Measurements from ENCODE around the gene PPM1E. TPM values are rescaled to one million over a fixed set of nuclear protein-coding genes. Genes with fewer than 3 reads are reported as not detected.
"Not testable (repeated sequence)": the region's sequence is repeated elsewhere in the genome, so short reads cannot be mapped to it uniquely, and the experiment has no call there.

Gene PPM1E
- total RNA-seq, 2 experiments from 2014 or later = not detected

GRCh38 chr17:58788199-58788598 is 32.5 kb downstream of the PPM1E start:
- H3K4me3 Mint-ChIP-seq = no peak overlapping the region
- no peaks in the 10 kb centered on the region for H3K36me3 Mint-ChIP-seq (ENCODE audit: low read depth)
- H3K4me1 Mint-ChIP-seq = no peaks in the 10 kb centered on the region
- CTCF ChIA-PET = interaction anchor here (0.6 kb wide), 1 partner anchor 100 kb away, joined by 5 read pairs; no protein-coding TSS in a partner anchor
- H3K27me3 Mint-ChIP-seq = peaks cover 15% of the 10 kb centered on the region
- no peaks in the 10 kb centered on the region for H3K9me3 Mint-ChIP-seq
- POLR2A ChIA-PET = interaction anchor here (0.7 kb wide), 1 partner anchor 26 kb away, joined by 5 read pairs; no protein-coding TSS in a partner anchor
- no peak overlapping the region for H3K27ac Mint-ChIP-seq
- no peak for DNase-seq

- CTCF ChIA-PET = interaction anchor here (0.6 kb wide), 1 partner anchor 565 kb away, joined by 5 read pairs; no protein-coding TSS in a partner anchor
- H3K9me3 Mint-ChIP-seq = no peaks in the 10 kb centered on the region
- H3K4me1 Mint-ChIP-seq = no peaks in the 10 kb centered on the region
- DNase-seq = no peak
- H3K27ac Mint-ChIP-seq = no peak overlapping the region
- POLR2A ChIA-PET = interaction anchor here (0.7 kb wide), 1 partner anchor 27 kb away, joined by 5 read pairs; no protein-coding TSS in a partner anchor
- peaks cover 15% of the 10 kb centered on the region for H3K27me3 Mint-ChIP-seq
- H3K36me3 Mint-ChIP-seq (ENCODE audit: low read depth) = no peaks in the 10 kb centered on the region
- no peak overlapping the region for H3K4me3 Mint-ChIP-seq
These were observed 33.5 kb downstream of the PPM1E start for GRCh38 chr17:58789160-58789559.

- ChIA-PET CTCF (no interaction called here), POLR2A (no interaction called here)
- no peak overlapping the region for H3K4me3 Mint-ChIP-seq
- H3K36me3 Mint-ChIP-seq (ENCODE audit: low read depth) = no peaks in the 10 kb centered on the region
- no peak for DNase-seq
- H3K27ac Mint-ChIP-seq = no peak overlapping the region
- peaks cover 15% of the 10 kb centered on the region for H3K27me3 Mint-ChIP-seq
- H3K4me1 Mint-ChIP-seq = no peaks in the 10 kb centered on the region
- peaks cover 4% of the 10 kb centered on the region for H3K9me3 Mint-ChIP-seq
These were observed 34.2 kb downstream of the PPM1E start for GRCh38 chr17:58789831-58790230.

- H3K4me3 Mint-ChIP-seq; H3K27ac Mint-ChIP-seq; CTCF ChIA-PET; H3K27me3 Mint-ChIP-seq; H3K4me1 Mint-ChIP-seq; DNase-seq; H3K9me3 Mint-ChIP-seq; H3K36me3 Mint-ChIP-seq (ENCODE audit: low read depth); POLR2A ChIA-PET: not testable (repeated sequence)
These were observed 38.9 kb downstream of the PPM1E start for GRCh38 chr17:58794508-58794907.

- Mint-ChIP-seq H3K27ac (no peak overlapping the region), H3K4me3 (no peak overlapping the region), H3K9me3 (peaks cover 3% of the 10 kb centered on the region), H3K36me3 (ENCODE audit: low read depth) (no peaks in the 10 kb centered on the region), H3K27me3 (peaks cover 30% of the 10 kb centered on the region), H3K4me1 (no peaks in the 10 kb centered on the region)
- no peak for DNase-seq
- CTCF ChIA-PET = no interaction called here
- POLR2A ChIA-PET = no interaction called here
These were observed 46.5 kb downstream of the PPM1E start for GRCh38 chr17:58802188-58802587.

GRCh38 chr17:58806046-58806445 is 50.4 kb downstream of the PPM1E start:
- CTCF ChIA-PET = no interaction called here
- Mint-ChIP-seq H3K27me3 (peaks cover 38% of the 10 kb centered on the region), H3K4me3 (no peak overlapping the region), H3K4me1 (no peaks in the 10 kb centered on the region), H3K9me3 (peaks cover 3% of the 10 kb centered on the region), H3K27ac (no peak overlapping the region), H3K36me3 (ENCODE audit: low read depth) (no peaks in the 10 kb centered on the region)
- no peak for DNase-seq
- POLR2A ChIA-PET = no interaction called here

GRCh38 chr17:58808609-58809563 is 53.2 kb downstream of the PPM1E start:
- CTCF ChIA-PET = no interaction called here
- Mint-ChIP-seq H3K27me3 (peaks cover 30% of the 10 kb centered on the region), H3K9me3 (no peaks in the 10 kb centered on the region), H3K4me3 (no peak overlapping the region), H3K27ac (no peak overlapping the region), H3K36me3 (ENCODE audit: low read depth) (no peaks in the 10 kb centered on the region), H3K4me1 (no peaks in the 10 kb centered on the region)
- DNase-seq = no peak
- POLR2A ChIA-PET = no interaction called here

GRCh38 chr17:58809564-58809936 is 53.9 kb downstream of the PPM1E start:
- Mint-ChIP-seq H3K36me3 (ENCODE audit: low read depth) (no peaks in the 10 kb centered on the region), H3K9me3 (no peaks in the 10 kb centered on the region), H3K27me3 (peaks cover 34% of the 10 kb centered on the region), H3K27ac (no peak overlapping the region), H3K4me1 (no peaks in the 10 kb centered on the region), H3K4me3 (no peak overlapping the region)
- no peak for DNase-seq
- CTCF ChIA-PET = interaction anchor here (0.6 kb wide), 1 partner anchor 94 kb away, joined by 4 read pairs; no protein-coding TSS in a partner anchor
- POLR2A ChIA-PET = no interaction called here

- Mint-ChIP-seq H3K27me3 (peaks cover 31% of the 10 kb centered on the region), H3K4me1 (no peaks in the 10 kb centered on the region), H3K27ac (no peak overlapping the region), H3K9me3 (no peaks in the 10 kb centered on the region), H3K36me3 (ENCODE audit: low read depth) (no peaks in the 10 kb centered on the region), H3K4me3 (no peak overlapping the region)
- CTCF ChIA-PET = no interaction called here
- no peak for DNase-seq
- POLR2A ChIA-PET = no interaction called here
These were observed 55.6 kb downstream of the PPM1E start for GRCh38 chr17:58811290-58811689.

- H3K27ac Mint-ChIP-seq = no peak overlapping the region
- H3K4me1 Mint-ChIP-seq = no peaks in the 10 kb centered on the region
- H3K4me3 Mint-ChIP-seq = no peak overlapping the region
- ChIA-PET POLR2A (no interaction called here), CTCF (no interaction called here)
- no peaks in the 10 kb centered on the region for H3K9me3 Mint-ChIP-seq
- peaks cover 16% of the 10 kb centered on the region for H3K27me3 Mint-ChIP-seq
- no peak for DNase-seq
- no peaks in the 10 kb centered on the region for H3K36me3 Mint-ChIP-seq (ENCODE audit: low read depth)
These were observed 58.1 kb downstream of the PPM1E start for GRCh38 chr17:58813712-58814111.

GRCh38 chr17:58818654-58819053 is 63.0 kb downstream of the PPM1E start:
- peaks cover 17% of the 10 kb centered on the region for H3K27me3 Mint-ChIP-seq
- no peaks in the 10 kb centered on the region for H3K4me1 Mint-ChIP-seq
- H3K36me3 Mint-ChIP-seq (ENCODE audit: low read depth) = no peaks in the 10 kb centered on the region
- ChIA-PET CTCF (no interaction called here), POLR2A (no interaction called here)
- no peaks in the 10 kb centered on the region for H3K9me3 Mint-ChIP-seq
- no peak for DNase-seq
- H3K27ac Mint-ChIP-seq = no peak overlapping the region
- H3K4me3 Mint-ChIP-seq = no peak overlapping the region

- H3K4me3 Mint-ChIP-seq = no peak overlapping the region
- no peak overlapping the region for H3K27ac Mint-ChIP-seq
- no peaks in the 10 kb centered on the region for H3K4me1 Mint-ChIP-seq
- no peaks in the 10 kb centered on the region for H3K9me3 Mint-ChIP-seq
- H3K27me3 Mint-ChIP-seq = peaks cover 13% of the 10 kb centered on the region
- DNase-seq = no peak
- H3K36me3 Mint-ChIP-seq (ENCODE audit: low read depth) = no peaks in the 10 kb centered on the region
- POLR2A ChIA-PET = no interaction called here
- CTCF ChIA-PET = no interaction called here
These were observed 66.7 kb downstream of the PPM1E start for GRCh38 chr17:58822148-58823050.

GRCh38 chr17:58823051-58823525 is 67.4 kb downstream of the PPM1E start:
- H3K4me1 Mint-ChIP-seq = no peaks in the 10 kb centered on the region
- H3K4me3 Mint-ChIP-seq = no peak overlapping the region
- ChIA-PET CTCF (no interaction called here), POLR2A (no interaction called here)
- no peaks in the 10 kb centered on the region for H3K36me3 Mint-ChIP-seq (ENCODE audit: low read depth)
- no peak overlapping the region for H3K27ac Mint-ChIP-seq
- peaks cover 13% of the 10 kb centered on the region for H3K27me3 Mint-ChIP-seq
- no peak for DNase-seq
- H3K9me3 Mint-ChIP-seq = no peaks in the 10 kb centered on the region
